GM12878 (cell line): ENCODE results near the gene NDE1. TPM values are rescaled to one million over a fixed set of nuclear protein-coding genes. Genes with fewer than 3 reads are reported as not detected.

ENCODE experiments used
- ATAC-seq: fragments of 200-7000 bp; cut with Tn5 transposase; 3 replicates; pipeline ENCODE4 v1.9.1; 2020; ENCODE audit warnings: mild to moderate bottlenecking, moderate library complexity
- BruUV-seq: library from RNA; stranded (reverse); fragments of 400-500 nt; replicated peaks from 2 replicates; lab custom pipeline; 2021; lab: Mats Ljungman, UMichigan
- CTCF ChIA-PET: fragments of 300-600 bp; sonication (Branson Sonifier 250); formaldehyde crosslinking; extraction: SDS; loops from one replicate; lab custom pipeline; 2021; ENCODE audit warnings: inconsistent platforms; lab: Yijun Ruan, JAX
- POLR2A ChIA-PET: fragments of 350-600 bp; formaldehyde crosslinking; extraction: SDS; loops from one replicate; lab custom pipeline; 2021; ENCODE audit warnings: inconsistent platforms; lab: Charles Lee
- RAD21 ChIA-PET: fragments of 300-600 bp; sonication (Branson Sonifier 250); formaldehyde crosslinking; loops from one replicate; lab custom pipeline; 2023; ENCODE audit warnings: antibody characterized with exemption; ENCODE audit not compliant: unreplicated experiment; lab: Charles Lee
- SMC1A ChIA-PET: fragments of 300-600 bp; sonication (Branson Sonifier 250); formaldehyde crosslinking; loops from one replicate; lab custom pipeline; 2023; ENCODE audit not compliant: unreplicated experiment, uncharacterized antibody; lab: Charles Lee
- DNase-seq: peaks from one replicate; pipeline ENCODE4 v3.0.0-alpha.2; 2011; ENCODE audit warnings: low read depth, low spot score
- FAIRE-seq: peaks from 3 replicates; lab custom pipeline; 2011; peaks lifted over from hg19 to GRCh38; lab: Jason Lieb, UNC
- H2AFZ ChIP-seq: 2 replicates; pipeline ENCODE4 v1.6.0; 2011; ENCODE audit warnings: low read depth, low read length, control low read depth; ENCODE audit not compliant: control insufficient read depth
- H3K27ac ChIP-seq: 2 replicates; pipeline ENCODE4 v1.5.1; 2011; ENCODE audit warnings: control low read depth; ENCODE audit not compliant: control insufficient read depth, insufficient read depth
- H3K27me3 ChIP-seq, 2 experiments: replicated peaks in 1 of 2; 2 replicates each; pipeline versions ENCODE4 v1.6.0 to v1.6.1; 2011; ENCODE audit warnings: low read length in 1 of 2; ENCODE audit not compliant: control insufficient read depth in 2 of 2, insufficient read depth in 2 of 2
- H3K36me3 ChIP-seq, 2 experiments: 2 replicates each; pipeline ENCODE4 v1.5.1; 2011; ENCODE audit warnings: low read length in 1 of 2; ENCODE audit not compliant: control insufficient read depth in 2 of 2, insufficient read depth in 2 of 2
- H3K4me1 ChIP-seq: 2 replicates; pipeline ENCODE4 v1.6.1; 2011; ENCODE audit warnings: mild to moderate bottlenecking, low read length, moderate library complexity, mixed read lengths; ENCODE audit not compliant: control insufficient read depth, insufficient read depth
- H3K4me2 ChIP-seq: 2 replicates; pipeline ENCODE4 v1.6.0; 2011; ENCODE audit warnings: control low read depth; ENCODE audit not compliant: control insufficient read depth, insufficient read depth
- H3K4me3 ChIP-seq: fragments of 200-600 bp; sonication (generic); 2 replicates; pipeline ENCODE4 v1.5.1; 2016
- H3K79me2 ChIP-seq: 2 replicates; pipeline ENCODE4 v1.6.0; 2011; ENCODE audit warnings: low read length; ENCODE audit not compliant: control insufficient read depth, insufficient read depth
- H3K9ac ChIP-seq: 2 replicates; pipeline ENCODE4 v1.8.0; 2011; ENCODE audit warnings: low read length, control low read depth, mixed read lengths; ENCODE audit not compliant: control insufficient read depth, insufficient read depth
- H3K9me3 ChIP-seq: replicated peaks from 3 replicates; pipeline ENCODE4 v1.5.1; 2011; ENCODE audit warnings: mild to moderate bottlenecking, low read length; ENCODE audit not compliant: control insufficient read depth, insufficient read depth
- H4K20me1 ChIP-seq: 2 replicates; pipeline ENCODE4 v1.6.0; 2011; ENCODE audit not compliant: control insufficient read depth, insufficient read depth
- BMI1 ChIP-seq: fragments of 450-650 bp; IDR thresholded peaks from 2 replicates; pipeline ENCODE4 v1.6.1; 2016; ENCODE audit warnings: mild to moderate bottlenecking, moderate library complexity, borderline replicate concordance
- CBX3 ChIP-seq: fragments of 200-600 bp; sonication (generic); IDR thresholded peaks from 2 replicates; pipeline ENCODE4 v1.6.1; 2016; ENCODE audit warnings: low read depth, borderline replicate concordance
- CHD1 ChIP-seq: IDR thresholded peaks from 2 replicates; pipeline ENCODE4 v1.6.1; 2012; ENCODE audit warnings: low read depth, low read length, improper control_type of control experiment
- CHD4 ChIP-seq: fragments of 200-600 bp; sonication (generic); IDR thresholded peaks from 2 replicates; pipeline ENCODE4 v1.6.1; 2016; ENCODE audit warnings: mild to moderate bottlenecking
- DPF2 ChIP-seq: fragments of 450-650 bp; IDR thresholded peaks from 2 replicates; pipeline ENCODE4 v1.6.1; 2017; ENCODE audit warnings: mild to moderate bottlenecking
- EED ChIP-seq: sonication (generic); IDR thresholded peaks from 2 replicates; pipeline ENCODE4 v1.6.1; 2016; ENCODE audit warnings: antibody characterized with exemption, low read depth
- IKZF1 ChIP-seq: fragments of 450-650 bp; conservative IDR thresholded peaks from 2 replicates; pipeline ENCODE4 v1.6.1; 2017; ENCODE audit warnings: antibody characterized with exemption, mild to moderate bottlenecking
- IRF4 ChIP-seq: IDR thresholded peaks from 2 replicates; pipeline ENCODE4 v1.6.1; 2011; ENCODE audit warnings: low read depth, low read length
- KAT2A ChIP-seq: conservative IDR thresholded peaks from 2 replicates; pipeline ENCODE4 v1.6.1; 2011; ENCODE audit warnings: low read depth, low read length; ENCODE audit not compliant: control insufficient read depth
- KLF5 ChIP-seq: fragments of 450-650 bp; IDR thresholded peaks from 2 replicates; pipeline ENCODE4 v1.6.1; 2014; ENCODE audit warnings: mild to moderate bottlenecking; ENCODE audit not compliant: partially characterized antibody
- MEF2B ChIP-seq: fragments of 450-650 bp; IDR thresholded peaks from 2 replicates; pipeline ENCODE4 v1.6.1; 2018; ENCODE audit warnings: mild to moderate bottlenecking, moderate library complexity; ENCODE audit not compliant: partially characterized antibody, poor library complexity, severe bottlenecking
- NR2C1 ChIP-seq: fragments of 450-650 bp; IDR thresholded peaks from 2 replicates; pipeline ENCODE4 v1.6.1; 2017; ENCODE audit warnings: antibody characterized with exemption, mild to moderate bottlenecking, moderate library complexity
- NRF1 ChIP-seq: conservative IDR thresholded peaks from 2 replicates; pipeline ENCODE4 v1.6.1; 2011; ENCODE audit warnings: mild to moderate bottlenecking, low read depth, low read length, improper control_type of control experiment
- PKNOX1 ChIP-seq: fragments of 450-650 bp; IDR thresholded peaks from 2 replicates; pipeline ENCODE4 v1.6.1; 2016; ENCODE audit warnings: mild to moderate bottlenecking
- POLR2AphosphoS2 ChIP-seq: IDR thresholded peaks from 2 replicates; pipeline ENCODE4 v1.6.1; 2011; ENCODE audit warnings: low read depth, mild to moderate bottlenecking, low read length, improper control_type of control experiment, moderate library complexity
- RAD21 ChIP-seq: IDR thresholded peaks from 2 replicates; pipeline ENCODE4 v1.6.1; 2011; ENCODE audit warnings: mild to moderate bottlenecking, low read depth, low read length, moderate library complexity; ENCODE audit not compliant: insufficient read depth
- RB1 ChIP-seq: fragments of 450-650 bp; formaldehyde crosslinking; IDR thresholded peaks from 2 replicates; pipeline ENCODE4 v1.6.1; 2017; ENCODE audit warnings: mild to moderate bottlenecking, borderline replicate concordance
- RUNX3 ChIP-seq: IDR thresholded peaks from 2 replicates; pipeline ENCODE4 v1.6.1; 2012; ENCODE audit warnings: low read length, inconsistent platforms
- SMC3 ChIP-seq: IDR thresholded peaks from 2 replicates; pipeline ENCODE4 v1.6.1; 2011; ENCODE audit warnings: low read length, improper control_type of control experiment, borderline replicate concordance
- SP1 ChIP-seq: IDR thresholded peaks from one replicate; pipeline ENCODE4 v1.6.1; 2011; ENCODE audit warnings: low read depth, low read length
- ZNF207 ChIP-seq: fragments of 450-650 bp; IDR thresholded peaks from 2 replicates; pipeline ENCODE4 v1.6.1; 2014; ENCODE audit warnings: antibody characterized with exemption, mild to moderate bottlenecking, borderline replicate concordance
- ZNF24 ChIP-seq: fragments of 450-650 bp; IDR thresholded peaks from 2 replicates; pipeline ENCODE4 v1.6.1; 2017; ENCODE audit warnings: antibody characterized with exemption, mild to moderate bottlenecking
- ZNF384 ChIP-seq: IDR thresholded peaks from 2 replicates; pipeline ENCODE4 v1.6.1; 2012; ENCODE audit warnings: low read depth, mild to moderate bottlenecking, low read length, improper control_type of control experiment, borderline replicate concordance
- WGBS: methylation state at CpG from one replicate; pipeline ENCODE4 v1.1.6; 2016; ENCODE audit warnings: low lambda C conversion rate; ENCODE audit not compliant: insufficient replicate concordance, insufficient coverage; ENCODE audit errors: missing lambda C conversion rate; 5-methylcytosine and 5-hydroxymethylcytosine counted together
- in situ Hi-C: fragments of 300-500 bp; cut with MboI; formaldehyde crosslinking; loops from 9 replicates; pipeline ENCODE4 v1.14.3; 2018; ENCODE audit warnings: mixed read lengths
- intact Hi-C: fragments of 100-400 bp; cut with micrococcal nuclease; formaldehyde crosslinking; loops from one replicate; pipeline ENCODE4 v1.14.2; 2022; ENCODE audit not compliant: unreplicated experiment
- polyA plus RNA-seq, 11 experiments: library from polyadenylated mRNA; depleted of rRNA in 4 of 11; unstranded in 6 of 11; stranded (reverse) in 5 of 11; fragments of >200 nt; fragmentation: Nextera tagmentation in 4 of 11; fragmentation: Illumina TruSeq in 1 of 11; extraction: Ambion mirVana in 4 of 11; extraction: Trizol in 1 of 11; gene quantifications; 1 replicate in 1 of 11; 2 replicates in 10 of 11; pipeline versions ENCODE4 v1.2.1 to v1.2.3, GENCODE V29; 2011 to 2016; ENCODE audit warnings: inconsistent platforms in 2 of 11, missing spikeins in 2 of 11, low read depth in 1 of 11
- total RNA-seq, 4 experiments: library from RNA; depleted of rRNA in 3 of 4; stranded (reverse); fragments of >200 nt in 3 of 4; fragmentation: Illumina TruSeq in 1 of 4; extraction: Trizol in 1 of 4; gene quantifications; 2 replicates each; pipeline versions ENCODE4 v1.2.1 to v1.2.3, GENCODE V29; 2013 to 2021
- TF ChIP-seq, protein P1 (sequence below): IDR thresholded peaks from 2 replicates; pipeline ENCODE4 v1.6.1; 2012; ENCODE audit warnings: low read depth, low read length, improper control_type of control experiment

Gene NDE1
- total and polyA plus RNA-seq, 10 of the 15 experiments (the other 5 are each of a cell fraction or from before 2014, with no cell fraction given): 5.7 to 148 (median 87.8) TPM

DNA sequence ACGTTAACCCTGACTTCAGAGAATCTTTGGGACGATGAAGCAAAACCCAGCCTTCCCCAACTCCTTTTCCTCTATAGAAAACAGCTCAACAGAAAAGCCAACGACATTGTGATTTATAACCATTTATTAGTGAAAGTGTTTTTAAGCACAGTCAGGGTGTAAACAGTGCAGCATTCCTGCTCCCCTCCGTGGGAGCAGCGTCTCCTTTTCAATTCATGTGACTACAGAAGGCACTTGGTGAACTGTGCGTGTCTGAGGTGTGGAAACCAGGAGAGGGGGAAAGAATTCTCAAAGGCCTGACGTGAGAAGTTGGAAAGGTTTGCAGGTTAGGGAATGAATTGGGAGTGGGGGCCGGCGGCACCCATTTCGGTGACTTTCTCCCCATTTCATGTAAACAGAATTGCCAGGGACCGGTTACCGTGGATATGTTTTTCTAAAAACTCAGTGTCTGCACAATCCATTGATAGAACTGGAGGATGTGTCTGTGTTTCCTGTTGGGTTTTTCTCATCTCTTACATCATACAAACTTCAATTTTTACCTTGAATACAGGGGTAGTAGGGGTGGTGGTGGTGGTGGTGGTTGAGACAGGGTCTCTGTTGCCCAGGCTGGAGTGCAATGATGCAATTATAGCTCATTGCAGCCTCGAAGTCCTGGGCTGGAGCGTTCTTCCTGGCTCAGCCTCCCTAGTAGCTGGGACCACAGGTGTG, 53.1 kb downstream of the NDE1 start (continued):
- TF ChIP-seq CBX3 (no peak), ZNF207 (no peak), KLF5 (no peak)
- TF ChIP-seq, all 136 proteins: peak for 0

DNA sequence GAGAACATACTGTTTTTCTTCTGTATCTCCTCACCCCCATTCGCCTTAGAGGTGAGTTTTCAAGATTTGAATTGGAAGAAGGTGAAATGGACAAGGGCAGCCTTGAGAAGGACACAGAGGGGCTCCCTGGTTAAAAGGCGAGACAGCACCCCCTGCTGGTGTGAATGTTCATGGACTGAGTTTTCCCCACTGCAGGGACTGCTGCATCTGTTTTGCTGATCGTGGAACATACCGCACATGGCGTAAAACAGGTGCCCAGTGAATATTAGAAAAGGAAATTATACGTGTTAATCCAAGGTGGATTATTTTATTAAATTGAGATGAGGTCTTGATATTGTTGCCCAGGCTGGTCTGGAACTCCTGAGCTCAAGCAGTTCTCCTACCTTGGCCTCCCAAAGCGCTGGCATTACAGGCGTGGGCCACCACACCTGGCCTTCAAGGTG, 54.5 kb downstream of the NDE1 start:
- 50% methylated on average over 8 of the region's 8 CpGs for WGBS
- ATAC-seq (peak; percentile 92), FAIRE-seq (peak; percentile 89), DNase-seq (no peak)
- Histone ChIP-seq H3K36me3 (peaks cover 22 to 34% of the 10 kb centered on the region in 2 experiments), H3K79me2 (no peaks in the 10 kb centered on the region), H3K27ac (no peak overlapping the region), H3K4me3 (no peak overlapping the region), H3K4me2 (no peak overlapping the region), H2AFZ (no peak overlapping the region), H3K9me3 (no peaks in the 10 kb centered on the region), H3K9ac (no peak overlapping the region), H3K27me3 (no peaks in the 10 kb centered on the region), H3K4me1 (no peaks in the 10 kb centered on the region), H4K20me1 (no peaks in the 10 kb centered on the region; the same call in 1 of the 2 replicates)
- RAD21 ChIA-PET: interaction anchor here (0.6 to 1.5 kb wide), 3 partner anchors 9 to 157 kb away, joined by 3 read pairs; no protein-coding TSS in a partner anchor
- POLR2A ChIA-PET: no interaction called here
- intact Hi-C loops: loop anchor here (10.0 kb wide), 1 partner anchor 280 kb away; no protein-coding TSS in a partner anchor
- SMC1A ChIA-PET: interaction anchor here (0.8 kb wide), 1 partner anchor 59 kb away, joined by 3 read pairs; no protein-coding TSS in a partner anchor
- CTCF ChIA-PET: interaction anchor here (0.8 to 2.8 kb wide), 13 partner anchors 9 to 278 kb away, joined by 3 to 18 read pairs (median 3); no protein-coding TSS in a partner anchor
- in situ Hi-C loops: no loop called here
- BruUV-seq: no TSS peak
- TF ChIP-seq, protein P1, sequence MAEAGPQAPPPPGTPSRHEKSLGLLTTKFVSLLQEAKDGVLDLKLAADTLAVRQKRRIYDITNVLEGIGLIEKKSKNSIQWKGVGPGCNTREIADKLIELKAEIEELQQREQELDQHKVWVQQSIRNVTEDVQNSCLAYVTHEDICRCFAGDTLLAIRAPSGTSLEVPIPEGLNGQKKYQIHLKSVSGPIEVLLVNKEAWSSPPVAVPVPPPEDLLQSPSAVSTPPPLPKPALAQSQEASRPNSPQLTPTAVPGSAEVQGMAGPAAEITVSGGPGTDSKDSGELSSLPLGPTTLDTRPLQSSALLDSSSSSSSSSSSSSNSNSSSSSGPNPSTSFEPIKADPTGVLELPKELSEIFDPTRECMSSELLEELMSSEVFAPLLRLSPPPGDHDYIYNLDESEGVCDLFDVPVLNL: no peak
- TF ChIP-seq KAT2A (no peak), NR2C1 (no peak), CHD1 (no peak), NRF1 (no peak), MEF2B (no peak), RB1 (no peak), IRF4 (no peak), PKNOX1 (no peak), POLR2AphosphoS2 (no peak), CHD4 (no peak), DPF2 (no peak), BMI1 (no peak), EED (no peak), IKZF1 (no peak), RUNX3 (peak; percentile 12; the same call in 1 of the 2 replicates), SMC3 (peak; percentile 66; the same call in 1 of the 2 replicates), ZNF24 (no peak), ZNF384 (no peak), SP1 (no peak), RAD21 (peak; percentile 69)
